SK-N-SH (cell line): Measurements from ENCODE around the gene CLEC3B. TPM values are rescaled to one million over a fixed set of nuclear protein-coding genes. Genes with fewer than 3 reads are reported as not detected.
A peak's percentile ranks its signal among the peaks of the same experiment; 100 is the strongest.

Source experiments
- CTCF ChIA-PET: fragments of 300-600, 350-600 bp; formaldehyde crosslinking; extraction: SDS; loops from one replicate; lab custom pipeline; 2021; lab: Yijun Ruan, JAX
- POLR2A ChIA-PET: fragments of 350-600 bp; sonication (Branson Sonifier 250); formaldehyde crosslinking; extraction: SDS; loops from one replicate; lab custom pipeline; 2020; ENCODE audit warnings: antibody characterized with exemption, inconsistent platforms; lab: Yijun Ruan, JAX
- DNase-seq: peaks from one replicate; pipeline ENCODE4 v3.0.0; 2012
- H2AFZ ChIP-seq: fragments of 200-600 bp; sonication (generic); 2 replicates; pipeline ENCODE4 v1.8.1; 2016; ENCODE audit warnings: antibody characterized with exemption, mild to moderate bottlenecking, low read depth
- H3F3A ChIP-seq: fragments of 200-600 bp; sonication (generic); replicated peaks from 2 replicates; pipeline ENCODE3; 2016; ENCODE audit warnings: antibody characterized with exemption, mild to moderate bottlenecking; ENCODE audit not compliant: insufficient read depth
- H3K27ac ChIP-seq, 2 experiments: fragments of 200-500 bp in 1 of 2; fragments of 200-600 bp in 1 of 2; sonication (Bioruptor generic) in 1 of 2; sonication (generic), shearing (Covaris generic) in 1 of 2; 2 replicates each; pipeline versions ENCODE4 v1.5.1 to v1.6.1; 2014 to 2016; ENCODE audit warnings: low read depth in 2 of 2, inconsistent platforms in 1 of 2, low read length in 1 of 2, mild to moderate bottlenecking in 1 of 2, mixed read lengths in 1 of 2
- H3K27me3 ChIP-seq: fragments of 200-600 bp; sonication (generic), shearing (Covaris generic); 2 replicates; pipeline ENCODE4 v1.6.1; 2016; ENCODE audit warnings: mixed run types; ENCODE audit not compliant: insufficient read depth
- H3K36me3 ChIP-seq, 2 experiments: fragments of 200-500 bp in 1 of 2; fragments of 200-600 bp in 1 of 2; sonication (Bioruptor generic) in 1 of 2; sonication (generic) in 1 of 2; replicated peaks in 1 of 2; 2 replicates each; pipeline versions ENCODE3 to v1.5.1; 2014 to 2016; ENCODE audit warnings: low read length in 1 of 2, mild to moderate bottlenecking in 1 of 2; ENCODE audit not compliant: insufficient read depth in 2 of 2, control insufficient read depth in 1 of 2
- H3K4me1 ChIP-seq, 2 experiments: fragments of 200-500 bp in 1 of 2; fragments of 200-600 bp in 1 of 2; sonication (Bioruptor generic) in 1 of 2; sonication (generic), shearing (Covaris generic) in 1 of 2; 2 replicates each; pipeline versions ENCODE4 v1.5.1 to v1.6.1; 2014 to 2016; ENCODE audit warnings: low read depth in 1 of 2, low read length in 1 of 2, mixed run types in 1 of 2; ENCODE audit not compliant: insufficient read depth in 2 of 2, control insufficient read depth in 1 of 2
- H3K4me2 ChIP-seq: fragments of 200-600 bp; sonication (generic), shearing (Covaris generic); 2 replicates; pipeline ENCODE4 v1.6.1; 2017; ENCODE audit warnings: mixed run types
- H3K4me3 ChIP-seq, 2 experiments: fragments of 200-500 bp in 1 of 2; fragments of 200-600 bp in 1 of 2; sonication (Bioruptor generic) in 1 of 2; sonication (generic), shearing (Covaris generic) in 1 of 2; 2 replicates each; pipeline versions ENCODE4 v1.5.1 to v1.8.1; 2014 to 2016; ENCODE audit warnings: low read depth in 2 of 2, inconsistent platforms in 1 of 2, low read length in 1 of 2, mild to moderate bottlenecking in 1 of 2, mixed read lengths in 1 of 2, moderate library complexity in 1 of 2
- H3K79me2 ChIP-seq: fragments of 200-600 bp; sonication (generic); 2 replicates; pipeline ENCODE4 v1.8.1; 2017; ENCODE audit warnings: mild to moderate bottlenecking; ENCODE audit not compliant: insufficient read depth
- H3K9ac ChIP-seq: fragments of 200-600 bp; sonication (generic); 2 replicates; pipeline ENCODE4 v1.6.1; 2017; ENCODE audit warnings: mixed run types
- H3K9me2 ChIP-seq: fragments of 200-600 bp; sonication (generic); 2 replicates; pipeline ENCODE4 v1.6.1; 2017; ENCODE audit warnings: mixed run types
- H3K9me3 ChIP-seq: fragments of 200-600 bp; sonication (generic); 2 replicates; pipeline ENCODE4 v1.6.1; 2017; ENCODE audit warnings: mixed run types, mild to moderate bottlenecking, moderate library complexity
- H4K20me1 ChIP-seq: fragments of 200-600 bp; sonication (generic); 2 replicates; pipeline ENCODE4 v1.6.1; 2017; ENCODE audit warnings: mild to moderate bottlenecking, mixed run types; ENCODE audit not compliant: insufficient read depth
- CHD2 ChIP-seq: fragments of 150-350 bp; IDR thresholded peaks from 2 replicates; pipeline ENCODE4 v1.6.1; 2018; ENCODE audit warnings: low read length; ENCODE audit not compliant: partially characterized antibody
- ELF1 ChIP-seq: IDR thresholded peaks from 2 replicates; pipeline ENCODE4 v1.4.0; 2012
- EP300 ChIP-seq, 2 experiments: IDR thresholded peaks; 2 replicates each; pipeline versions ENCODE4 v1.4.0 to v1.6.1; 2012; ENCODE audit warnings: borderline replicate concordance in 1 of 2, low read depth in 1 of 2, low read length in 1 of 2
- FOSL2 ChIP-seq: IDR thresholded peaks from 2 replicates; pipeline ENCODE4 v1.4.0; 2012; ENCODE audit warnings: low read depth, mild to moderate bottlenecking, moderate library complexity, borderline replicate concordance
- GABPA ChIP-seq: IDR thresholded peaks from 2 replicates; pipeline ENCODE4 v1.4.0; 2012; ENCODE audit warnings: low read depth, mild to moderate bottlenecking
- GATA2 ChIP-seq: sonication (generic); formaldehyde crosslinking; IDR thresholded peaks from 2 replicates; pipeline ENCODE4 v1.5.0; 2020; ENCODE audit warnings: mild to moderate bottlenecking, missing genetic modification reagents
- JUND ChIP-seq: IDR thresholded peaks from 2 replicates; pipeline ENCODE4 v1.4.0; 2012
- MEF2A ChIP-seq: IDR thresholded peaks from 2 replicates; pipeline ENCODE4 v1.4.0; 2012; ENCODE audit warnings: low read depth, borderline replicate concordance
- MXI1 ChIP-seq: IDR thresholded peaks from 2 replicates; pipeline ENCODE4 v1.6.1; 2012; ENCODE audit warnings: mild to moderate bottlenecking, low read depth, low read length, improper control_type of control experiment
- NRF1 ChIP-seq: IDR thresholded peaks from 2 replicates; pipeline ENCODE4 v1.6.1; 2012; ENCODE audit warnings: low read depth, mild to moderate bottlenecking, low read length
- TAF1 ChIP-seq: IDR thresholded peaks from 2 replicates; pipeline ENCODE4 v1.6.1; 2012; ENCODE audit warnings: low read depth, mild to moderate bottlenecking, low read length, moderate library complexity, borderline replicate concordance
- TCF12 ChIP-seq: IDR thresholded peaks from 2 replicates; pipeline ENCODE4 v1.4.0; 2012
- YY1 ChIP-seq: IDR thresholded peaks from 2 replicates; pipeline ENCODE4 v1.4.0; 2012; ENCODE audit warnings: low read depth, mild to moderate bottlenecking
- WGBS: methylation state at CpG from one replicate; pipeline ENCODE4 v1.1.6; 2017; ENCODE audit warnings: low lambda C conversion rate; 5-methylcytosine and 5-hydroxymethylcytosine counted together
- polyA plus RNA-seq, 3 experiments: library from polyadenylated mRNA; depleted of rRNA; stranded (reverse); fragments of >200 nt; gene quantifications; 2 replicates each; pipeline ENCODE4 v1.2.3, GENCODE V29; 2012
- TF ChIP-seq, protein P1 (sequence below): IDR thresholded peaks from 2 replicates; pipeline ENCODE4 v1.4.0; 2012; ENCODE audit warnings: low read depth, borderline replicate concordance
- TF ChIP-seq, protein P2 (sequence below): IDR thresholded peaks from 2 replicates; pipeline ENCODE4 v1.4.0; 2012; ENCODE audit warnings: low read depth, borderline replicate concordance
- TF ChIP-seq, protein P3 (sequence below): IDR thresholded peaks from 2 replicates; pipeline ENCODE4; 2012
- TF ChIP-seq, protein P4 (sequence below): IDR thresholded peaks from 2 replicates; pipeline ENCODE4 v1.4.0; 2012; ENCODE audit warnings: low read depth
- TF ChIP-seq, protein P5 (sequence below): IDR thresholded peaks from 2 replicates; pipeline ENCODE4 v1.6.1; 2012; ENCODE audit warnings: mild to moderate bottlenecking, low read depth, low read length, moderate library complexity

CLEC3B gene
- polyA plus RNA-seq, 1 of the 3 experiments (the other 2 are of a cell fraction), result 0.46 TPM

DNA sequence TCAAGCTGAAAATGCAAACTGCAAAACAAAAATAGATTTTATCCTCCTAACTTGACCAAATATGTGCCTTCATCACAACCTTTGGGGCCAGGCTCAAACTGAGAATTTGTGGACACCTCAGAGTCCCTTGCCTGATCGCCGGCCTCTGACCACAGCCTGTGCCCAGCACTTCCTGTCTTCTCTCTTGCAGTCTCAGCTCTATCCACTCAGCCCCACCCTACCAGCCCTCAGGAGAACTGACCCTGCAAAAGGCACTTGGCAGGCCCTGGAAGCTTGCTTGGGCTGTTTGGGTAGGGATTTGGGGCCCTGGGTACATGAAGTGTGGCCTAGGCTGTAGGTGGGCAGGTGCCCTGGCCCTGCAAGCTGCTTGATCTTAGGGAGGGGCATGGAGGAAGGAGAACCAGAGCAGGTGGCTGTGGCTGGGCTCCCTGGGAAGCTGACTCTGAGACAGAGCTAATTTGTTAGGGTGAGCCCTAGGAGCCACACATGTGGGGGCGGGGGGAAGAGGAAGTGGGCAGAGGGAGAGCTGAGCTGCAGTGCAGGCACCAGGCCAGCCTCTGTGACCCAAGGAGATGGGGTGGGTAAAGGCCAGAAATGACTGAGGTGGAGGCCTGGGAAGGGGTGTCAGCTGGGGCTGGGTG lies 8.6 kb downstream of the CLEC3B start:
- POLR2A ChIA-PET, result no interaction called here
- 100% methylated on average over 3 of the region's 3 CpGs for WGBS
- Histone ChIP-seq H3K9me2 (no peaks in the 10 kb centered on the region), H3K4me3 (no peak overlapping the region), H3K79me2 (no peaks in the 10 kb centered on the region), H3F3A (no peaks in the 10 kb centered on the region), H3K9me3 (no peaks in the 10 kb centered on the region), H3K27ac (no peak overlapping the region), H4K20me1 (no peaks in the 10 kb centered on the region), H2AFZ (no peak overlapping the region), H3K36me3 (no peaks in the 10 kb centered on the region), H3K4me1 (no peaks in the 10 kb centered on the region; a peak in 1 of 4 replicates), H3K9ac (no peak overlapping the region), H3K4me2 (no peak overlapping the region), H3K27me3 (no peaks in the 10 kb centered on the region)
- TF ChIP-seq CHD2 (no peak), GATA2 (no peak), YY1 (no peak), MXI1 (no peak), JUND (no peak), ELF1 (no peak), EP300 (IDR thresholded peaks at IDR 0.05; ENCODE audit: borderline replicate concordance in 1 of 2, low read depth in 1 of 2, low read length in 1 of 2) (no peak), TAF1 (no peak), TCF12 (no peak), MEF2A (no peak), GABPA (no peak)
- TF ChIP-seq, protein P1, sequence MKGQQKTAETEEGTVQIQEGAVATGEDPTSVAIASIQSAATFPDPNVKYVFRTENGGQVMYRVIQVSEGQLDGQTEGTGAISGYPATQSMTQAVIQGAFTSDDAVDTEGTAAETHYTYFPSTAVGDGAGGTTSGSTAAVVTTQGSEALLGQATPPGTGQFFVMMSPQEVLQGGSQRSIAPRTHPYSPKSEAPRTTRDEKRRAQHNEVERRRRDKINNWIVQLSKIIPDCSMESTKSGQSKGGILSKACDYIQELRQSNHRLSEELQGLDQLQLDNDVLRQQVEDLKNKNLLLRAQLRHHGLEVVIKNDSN, result no peak
- CTCF ChIA-PET, result interaction anchor here (1.8 to 16.7 kb wide), 3 partner anchors 162 to 622 kb away, joined by 4 to 631 read pairs (median 9); partner anchors contain the start of gene TMEM158
- no peak for DNase-seq

DNA sequence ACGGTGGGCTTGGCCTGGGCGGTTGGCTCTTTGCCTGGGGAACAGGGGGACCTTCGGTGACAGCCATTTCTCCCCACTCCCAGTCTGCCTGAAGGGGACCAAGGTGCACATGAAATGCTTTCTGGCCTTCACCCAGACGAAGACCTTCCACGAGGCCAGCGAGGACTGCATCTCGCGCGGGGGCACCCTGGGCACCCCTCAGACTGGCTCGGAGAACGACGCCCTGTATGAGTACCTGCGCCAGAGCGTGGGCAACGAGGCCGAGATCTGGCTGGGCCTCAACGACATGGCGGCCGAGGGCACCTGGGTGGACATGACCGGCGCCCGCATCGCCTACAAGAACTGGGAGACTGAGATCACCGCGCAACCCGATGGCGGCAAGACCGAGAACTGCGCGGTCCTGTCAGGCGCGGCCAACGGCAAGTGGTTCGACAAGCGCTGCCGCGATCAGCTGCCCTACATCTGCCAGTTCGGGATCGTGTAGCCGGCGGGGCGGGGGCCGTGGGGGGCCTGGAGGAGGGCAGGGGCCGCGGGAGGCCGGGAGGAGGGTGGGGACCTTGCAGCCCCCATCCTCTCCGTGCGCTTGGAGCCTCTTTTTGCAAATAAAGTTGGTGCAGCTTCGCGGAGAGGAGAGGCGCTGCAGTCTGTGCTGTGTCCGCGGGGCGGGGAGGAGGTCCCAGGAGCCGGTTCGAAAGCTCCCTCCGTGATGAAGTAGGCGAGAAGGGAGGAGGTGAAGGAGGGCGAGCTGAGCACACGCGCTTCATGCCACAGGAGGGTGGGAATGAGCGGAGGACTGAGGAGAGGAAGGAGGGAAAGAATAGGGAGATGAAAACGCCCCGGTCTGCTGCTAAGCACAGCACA lies 9.6 kb downstream of the CLEC3B start:
- no peaks in the 10 kb centered on the region for H3K27me3 ChIP-seq
- CTCF ChIA-PET, result interaction anchor here (0.7 to 16.7 kb wide), 10 partner anchors 11 to 631 kb away, joined by 3 to 631 read pairs (median 6); partner anchors contain the start of gene TMEM158
- H3K4me3 ChIP-seq, result no peak overlapping the region
- no peak overlapping the region for H3K27ac ChIP-seq
- no peaks in the 10 kb centered on the region for H4K20me1 ChIP-seq
- no peaks in the 10 kb centered on the region; a peak in 1 of 4 replicates for H3K4me1 ChIP-seq
- H2AFZ ChIP-seq, result no peak overlapping the region
- POLR2A ChIA-PET, result no interaction called here
- H3K9me2 ChIP-seq, result no peaks in the 10 kb centered on the region
- H3K9ac ChIP-seq, result no peak overlapping the region
- H3K4me2 ChIP-seq, result no peak overlapping the region
- no peaks in the 10 kb centered on the region for H3K79me2 ChIP-seq
- no peaks in the 10 kb centered on the region for H3K36me3 ChIP-seq
- DNase-seq, result peak; percentile 55
- H3F3A ChIP-seq, result no peaks in the 10 kb centered on the region
- 60% methylated on average over 54 of the region's 64 CpGs for WGBS
- no peaks in the 10 kb centered on the region for H3K9me3 ChIP-seq
- TF ChIP-seq FOSL2, result no peak
- TF ChIP-seq, protein P2, sequence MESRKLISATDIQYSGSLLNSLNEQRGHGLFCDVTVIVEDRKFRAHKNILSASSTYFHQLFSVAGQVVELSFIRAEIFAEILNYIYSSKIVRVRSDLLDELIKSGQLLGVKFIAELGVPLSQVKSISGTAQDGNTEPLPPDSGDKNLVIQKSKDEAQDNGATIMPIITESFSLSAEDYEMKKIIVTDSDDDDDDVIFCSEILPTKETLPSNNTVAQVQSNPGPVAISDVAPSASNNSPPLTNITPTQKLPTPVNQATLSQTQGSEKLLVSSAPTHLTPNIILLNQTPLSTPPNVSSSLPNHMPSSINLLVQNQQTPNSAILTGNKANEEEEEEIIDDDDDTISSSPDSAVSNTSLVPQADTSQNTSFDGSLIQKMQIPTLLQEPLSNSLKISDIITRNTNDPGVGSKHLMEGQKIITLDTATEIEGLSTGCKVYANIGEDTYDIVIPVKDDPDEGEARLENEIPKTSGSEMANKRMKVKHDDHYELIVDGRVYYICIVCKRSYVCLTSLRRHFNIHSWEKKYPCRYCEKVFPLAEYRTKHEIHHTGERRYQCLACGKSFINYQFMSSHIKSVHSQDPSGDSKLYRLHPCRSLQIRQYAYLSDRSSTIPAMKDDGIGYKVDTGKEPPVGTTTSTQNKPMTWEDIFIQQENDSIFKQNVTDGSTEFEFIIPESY, result no peak
- TF ChIP-seq, protein P3, sequence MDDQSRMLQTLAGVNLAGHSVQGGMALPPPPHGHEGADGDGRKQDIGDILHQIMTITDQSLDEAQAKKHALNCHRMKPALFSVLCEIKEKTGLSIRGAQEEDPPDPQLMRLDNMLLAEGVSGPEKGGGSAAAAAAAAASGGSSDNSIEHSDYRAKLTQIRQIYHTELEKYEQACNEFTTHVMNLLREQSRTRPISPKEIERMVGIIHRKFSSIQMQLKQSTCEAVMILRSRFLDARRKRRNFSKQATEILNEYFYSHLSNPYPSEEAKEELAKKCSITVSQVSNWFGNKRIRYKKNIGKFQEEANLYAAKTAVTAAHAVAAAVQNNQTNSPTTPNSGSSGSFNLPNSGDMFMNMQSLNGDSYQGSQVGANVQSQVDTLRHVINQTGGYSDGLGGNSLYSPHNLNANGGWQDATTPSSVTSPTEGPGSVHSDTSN, result no peak
- TF ChIP-seq, protein P4, sequence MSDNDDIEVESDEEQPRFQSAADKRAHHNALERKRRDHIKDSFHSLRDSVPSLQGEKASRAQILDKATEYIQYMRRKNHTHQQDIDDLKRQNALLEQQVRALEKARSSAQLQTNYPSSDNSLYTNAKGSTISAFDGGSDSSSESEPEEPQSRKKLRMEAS, result no peak
- no peak for TF ChIP-seq NRF1
- TF ChIP-seq, protein P5, sequence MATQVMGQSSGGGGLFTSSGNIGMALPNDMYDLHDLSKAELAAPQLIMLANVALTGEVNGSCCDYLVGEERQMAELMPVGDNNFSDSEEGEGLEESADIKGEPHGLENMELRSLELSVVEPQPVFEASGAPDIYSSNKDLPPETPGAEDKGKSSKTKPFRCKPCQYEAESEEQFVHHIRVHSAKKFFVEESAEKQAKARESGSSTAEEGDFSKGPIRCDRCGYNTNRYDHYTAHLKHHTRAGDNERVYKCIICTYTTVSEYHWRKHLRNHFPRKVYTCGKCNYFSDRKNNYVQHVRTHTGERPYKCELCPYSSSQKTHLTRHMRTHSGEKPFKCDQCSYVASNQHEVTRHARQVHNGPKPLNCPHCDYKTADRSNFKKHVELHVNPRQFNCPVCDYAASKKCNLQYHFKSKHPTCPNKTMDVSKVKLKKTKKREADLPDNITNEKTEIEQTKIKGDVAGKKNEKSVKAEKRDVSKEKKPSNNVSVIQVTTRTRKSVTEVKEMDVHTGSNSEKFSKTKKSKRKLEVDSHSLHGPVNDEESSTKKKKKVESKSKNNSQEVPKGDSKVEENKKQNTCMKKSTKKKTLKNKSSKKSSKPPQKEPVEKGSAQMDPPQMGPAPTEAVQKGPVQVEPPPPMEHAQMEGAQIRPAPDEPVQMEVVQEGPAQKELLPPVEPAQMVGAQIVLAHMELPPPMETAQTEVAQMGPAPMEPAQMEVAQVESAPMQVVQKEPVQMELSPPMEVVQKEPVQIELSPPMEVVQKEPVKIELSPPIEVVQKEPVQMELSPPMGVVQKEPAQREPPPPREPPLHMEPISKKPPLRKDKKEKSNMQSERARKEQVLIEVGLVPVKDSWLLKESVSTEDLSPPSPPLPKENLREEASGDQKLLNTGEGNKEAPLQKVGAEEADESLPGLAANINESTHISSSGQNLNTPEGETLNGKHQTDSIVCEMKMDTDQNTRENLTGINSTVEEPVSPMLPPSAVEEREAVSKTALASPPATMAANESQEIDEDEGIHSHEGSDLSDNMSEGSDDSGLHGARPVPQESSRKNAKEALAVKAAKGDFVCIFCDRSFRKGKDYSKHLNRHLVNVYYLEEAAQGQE, result no peak
